M059J (cell line): Measurements from ENCODE around the gene PTPRD. TPM values are rescaled to one million over a fixed set of nuclear protein-coding genes. Genes with fewer than 3 reads are reported as not detected.
"Not testable (repeated sequence)": the region's sequence is repeated elsewhere in the genome, so short reads cannot be mapped to it uniquely, and the experiment has no call there.

Experiments used
- DNase-seq: peaks from one replicate; pipeline ENCODE4 v3.0.0-alpha.2; 2012; ENCODE audit warnings: low read depth
- total RNA-seq: library from RNA; depleted of rRNA; stranded (reverse); fragments of >200 nt; shearing (Covaris generic); gene quantifications from 2 replicates; pipeline ENCODE4 v1.2.3, GENCODE V29; 2014

Gene PTPRD
- total RNA-seq, 1 experiment from 2014 or later = not detected

- DNase-seq = no peak
Observed at GRCh38 chr9:9970514-9970913, 642.3 kb downstream of the PTPRD start.

DNA sequence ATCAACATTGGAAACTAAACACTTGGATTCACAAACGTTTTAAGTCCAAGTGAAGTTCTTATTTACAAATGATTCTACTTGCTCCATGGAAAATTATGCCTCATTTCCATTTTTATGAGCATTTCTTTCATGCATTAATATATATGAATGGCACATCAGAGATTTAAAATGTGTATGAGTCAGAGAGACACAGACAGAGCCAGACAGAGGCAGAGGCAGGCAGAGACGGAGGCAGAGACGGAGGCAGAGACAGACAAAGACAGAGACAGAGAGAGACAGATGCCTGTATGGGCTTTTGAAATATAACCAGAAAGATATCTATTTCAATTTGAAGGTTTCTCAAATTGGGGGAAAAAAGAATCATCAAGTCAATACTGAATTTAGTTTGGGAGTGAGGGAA is 649.0 kb downstream of the PTPRD start:
- DNase-seq = no peak

DNA sequence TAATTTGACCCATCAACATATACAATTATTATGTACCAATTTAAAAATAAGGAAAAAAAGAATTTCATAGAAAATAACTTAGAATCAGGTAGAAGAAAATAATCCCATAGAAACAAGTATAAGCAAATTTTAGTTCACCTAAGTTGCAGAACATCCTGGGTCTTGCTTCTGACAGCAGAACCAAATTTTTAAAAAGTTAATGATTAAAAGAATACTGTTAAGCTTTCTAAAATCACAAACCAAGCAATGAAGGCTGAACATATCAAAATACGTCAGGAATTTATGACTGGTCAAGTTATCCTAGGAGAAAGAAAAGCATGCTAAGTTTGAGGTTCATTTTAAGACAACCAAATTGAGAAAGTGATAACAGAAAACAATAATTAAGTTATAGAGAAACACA is 650.9 kb downstream of the PTPRD start:
- DNase-seq = no peak

GRCh38 chr9:9961487-9961886 is 651.3 kb downstream of the PTPRD start:
- no peak for DNase-seq

DNA sequence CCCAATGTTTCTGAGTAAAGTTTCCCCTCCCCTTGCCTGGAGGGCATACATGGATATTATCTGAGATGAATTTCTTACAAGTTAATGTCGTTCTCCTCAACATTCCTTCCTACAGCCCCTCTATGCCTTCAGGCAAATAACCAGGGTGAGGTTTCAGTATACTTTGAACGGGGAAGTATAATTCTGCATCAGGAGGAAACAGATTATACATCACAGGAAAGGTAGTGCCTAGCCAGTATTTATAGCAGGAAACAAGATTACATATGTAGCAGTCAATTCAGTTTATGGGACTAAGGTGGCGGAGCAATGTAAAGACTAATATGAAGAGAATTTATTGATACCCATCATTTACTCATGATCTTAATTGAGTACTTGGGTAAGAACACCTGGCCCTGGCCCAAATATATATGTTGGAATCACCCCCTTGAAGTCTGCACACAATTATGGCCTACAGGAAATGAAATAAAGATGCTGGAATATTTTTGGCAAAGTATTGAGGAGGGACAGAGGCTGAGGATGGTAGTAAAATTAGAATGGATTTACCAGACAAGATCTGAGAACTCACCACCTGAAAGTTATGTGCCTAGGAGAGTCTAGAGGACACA is 661.1 kb downstream of the PTPRD start:
- DNase-seq = no peak

DNA sequence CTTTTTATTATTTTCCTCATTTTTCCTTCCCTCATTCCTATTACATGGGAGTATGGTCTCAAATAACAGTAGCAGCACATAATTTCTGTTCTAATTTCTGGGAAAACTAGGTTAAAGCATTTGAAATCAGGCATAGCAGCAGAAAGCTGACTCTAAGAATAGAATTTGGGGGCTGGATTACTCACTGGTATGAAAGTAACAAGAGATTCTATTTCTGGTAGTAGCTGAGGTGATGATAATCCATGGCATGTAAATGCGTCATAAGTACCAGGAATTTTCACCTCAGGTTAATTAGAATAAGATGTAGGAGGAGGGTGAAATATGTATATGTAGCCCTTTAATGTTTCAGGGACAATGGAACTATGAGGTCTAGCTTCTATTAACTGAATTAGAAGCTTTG is 662.0 kb downstream of the PTPRD start:
- DNase-seq = no peak

DNA sequence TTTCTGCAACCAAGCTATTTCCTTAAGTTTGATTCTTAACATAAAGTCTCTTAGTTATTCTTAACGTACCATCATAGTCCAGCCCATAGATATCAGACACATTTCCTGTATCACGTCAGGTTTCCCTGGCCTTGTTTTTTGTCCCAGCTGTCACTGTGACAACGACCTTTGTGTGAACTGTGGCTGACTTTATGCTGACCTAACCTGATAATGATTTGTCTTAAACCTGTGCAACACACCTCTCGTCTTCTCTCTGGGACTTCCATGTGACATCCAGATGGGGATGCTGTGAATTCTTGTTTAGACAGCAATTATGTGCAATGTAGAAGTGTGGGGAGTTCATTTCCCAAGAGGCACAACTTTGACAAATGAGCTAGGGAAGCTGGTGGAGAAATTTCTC is 662.8 kb downstream of the PTPRD start:
- no peak for DNase-seq

DNA sequence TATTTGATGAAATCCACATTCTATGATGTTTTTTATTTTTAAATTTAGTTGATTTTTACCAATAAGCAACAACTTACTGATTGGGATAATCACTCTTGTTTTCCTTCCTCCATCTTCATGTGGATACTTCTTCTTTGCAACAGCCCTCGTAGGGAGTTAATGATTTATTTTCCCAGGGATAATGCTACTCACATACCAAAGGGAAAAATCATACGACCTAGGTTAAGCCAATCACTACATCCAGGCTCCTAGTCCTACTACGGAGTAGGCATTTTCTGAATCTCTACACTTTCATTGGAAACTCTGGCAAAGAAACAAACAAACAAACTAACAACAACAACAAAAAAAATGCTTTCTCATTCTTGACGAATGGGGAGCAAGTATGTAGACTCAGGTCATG is 663.4 kb downstream of the PTPRD start:
- no peak for DNase-seq

- DNase-seq = no peak
Observed at GRCh38 chr9:9945966-9946365, 666.8 kb downstream of the PTPRD start.

- DNase-seq = peak; percentile 32
Observed at GRCh38 chr9:9942764-9943424, 669.9 kb downstream of the PTPRD start.

DNA sequence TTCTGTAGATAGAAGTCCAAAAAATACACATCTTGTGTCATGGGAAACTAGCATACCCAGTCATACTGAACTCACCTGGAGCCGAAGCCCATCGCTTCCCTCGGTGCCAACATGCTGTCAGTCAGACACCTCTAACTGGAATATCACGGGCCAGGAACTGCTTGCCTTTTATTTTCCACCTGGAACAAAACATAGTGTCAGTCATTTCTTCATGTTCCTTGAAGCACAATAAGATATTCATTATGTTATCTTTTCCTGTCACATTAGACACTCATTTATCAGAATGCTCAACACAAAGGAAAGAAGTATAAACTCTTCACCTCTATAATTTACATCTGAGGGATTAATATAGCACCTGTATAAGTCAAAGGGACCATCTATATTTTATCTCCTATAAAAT is 674.4 kb downstream of the PTPRD start:
- DNase-seq = no peak

DNA sequence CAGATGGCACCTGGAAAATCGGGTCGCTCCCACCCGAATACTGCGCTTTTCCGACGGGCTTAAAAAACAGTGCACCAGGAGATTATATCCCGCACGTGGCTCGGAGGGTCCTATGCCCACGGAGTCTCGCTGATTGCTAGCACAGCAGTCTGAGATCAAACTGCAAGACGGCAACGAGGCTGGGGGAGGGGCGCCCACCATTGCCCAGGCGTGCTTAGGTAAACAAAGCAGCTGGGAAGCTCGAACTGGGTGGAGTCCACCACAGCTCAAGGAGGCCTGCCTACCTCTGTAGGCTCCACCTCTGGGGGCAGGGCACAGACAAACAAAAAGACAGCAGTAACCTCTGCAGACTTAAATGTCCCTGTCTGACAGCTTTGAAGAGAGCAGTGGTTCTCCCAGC is 681.3 kb downstream of the PTPRD start:
- DNase-seq = not testable (repeated sequence)

GRCh38 chr9:9924376-9924775 is 688.4 kb downstream of the PTPRD start:
- DNase-seq = no peak

GRCh38 chr9:9921805-9922204 is 691.0 kb downstream of the PTPRD start:
- no peak for DNase-seq

GRCh38 chr9:9920425-9921060 is 692.3 kb downstream of the PTPRD start:
- DNase-seq = no peak

DNA sequence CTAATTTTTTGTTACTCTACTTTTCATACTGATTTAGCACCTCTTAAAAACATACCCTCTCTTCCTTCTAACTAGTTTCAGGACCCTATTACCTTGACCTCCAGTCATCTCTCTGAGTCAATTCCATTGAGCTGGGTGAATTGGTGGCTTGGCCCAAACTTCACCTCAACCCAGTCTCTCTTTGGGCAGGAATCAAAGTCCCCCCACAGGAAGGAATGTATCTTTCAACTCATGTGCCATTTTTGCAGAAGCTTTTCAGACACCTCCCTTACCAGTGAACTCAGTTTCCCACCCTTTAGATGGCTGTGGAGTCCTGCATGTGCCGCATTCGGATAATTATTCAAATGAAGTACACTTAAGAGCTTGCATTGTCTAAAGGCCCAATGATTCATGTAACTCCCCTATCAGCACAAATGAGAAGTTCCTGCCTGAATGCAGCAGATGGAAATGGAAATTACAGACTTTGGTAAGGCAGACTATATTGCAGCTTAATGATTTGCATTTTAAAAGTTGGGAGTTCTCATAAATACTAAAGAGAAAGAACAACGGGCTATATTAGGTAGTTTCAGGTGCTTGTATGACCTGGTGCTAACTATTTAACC is 693.5 kb downstream of the PTPRD start:
- no peak for DNase-seq

DNA sequence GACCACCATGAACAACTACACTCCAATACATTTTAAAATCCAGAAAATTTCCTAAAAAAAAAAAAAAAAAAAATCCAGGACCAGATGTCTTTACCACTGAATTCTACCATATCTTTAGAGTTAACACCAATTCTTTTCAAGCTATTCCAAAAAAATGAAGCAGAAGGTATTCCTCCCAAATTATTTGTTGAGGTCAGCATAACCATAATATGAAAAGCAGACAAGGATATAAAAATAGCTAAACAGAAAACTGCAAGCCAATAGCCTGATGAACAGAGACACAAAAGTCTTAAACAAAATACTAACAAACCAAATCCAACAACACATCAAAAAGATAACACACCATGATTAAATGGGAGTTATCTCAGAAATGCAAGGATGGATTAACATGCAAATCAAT is 695.4 kb downstream of the PTPRD start:
- no peak for DNase-seq

DNA sequence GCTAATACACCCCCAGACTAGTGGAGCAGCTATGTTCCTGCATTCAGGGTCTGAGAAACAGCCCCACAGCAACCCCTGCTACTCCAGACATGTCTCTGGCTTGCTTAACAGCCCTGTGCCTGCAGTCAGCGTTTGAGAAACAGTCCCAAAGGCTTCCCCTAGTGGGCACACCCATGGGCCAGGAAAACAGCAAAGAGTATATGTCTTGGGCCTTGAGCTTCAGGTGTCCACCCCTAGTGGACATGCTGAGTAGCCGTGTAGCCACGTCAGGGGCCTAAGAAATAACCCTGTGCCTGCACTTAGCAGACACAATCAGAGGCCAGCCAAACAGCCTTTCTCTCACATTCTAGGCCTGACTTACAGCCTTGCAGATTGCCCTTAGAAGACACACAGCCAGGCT is 698.6 kb downstream of the PTPRD start:
- DNase-seq = no peak

DNA sequence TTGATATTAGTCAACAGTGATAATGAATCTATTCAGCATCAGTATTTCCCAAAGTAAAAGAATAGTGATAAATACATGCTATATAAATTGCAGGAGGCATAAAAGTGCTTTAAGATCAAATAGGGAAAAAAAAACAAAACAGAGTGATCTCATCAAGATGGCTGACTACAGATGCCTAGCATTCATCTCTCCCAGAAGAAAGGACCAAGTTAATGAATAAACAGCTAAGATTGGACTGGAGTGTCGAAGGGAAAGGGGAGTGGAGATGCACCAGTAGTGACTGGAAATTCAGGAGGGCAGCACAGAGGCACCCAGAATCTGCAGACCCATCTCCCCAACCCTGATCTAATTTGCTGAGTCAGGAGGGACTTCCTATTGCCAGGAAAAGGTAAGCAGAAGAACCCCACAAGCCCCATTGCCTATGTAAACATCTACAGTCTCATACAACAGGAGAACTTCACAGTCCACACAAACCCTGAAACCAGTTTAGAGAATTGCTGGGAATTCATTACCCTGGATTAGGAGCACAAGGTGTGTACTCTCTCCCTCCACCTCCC is 699.4 kb downstream of the PTPRD start:
- DNase-seq = no peak

- no peak for DNase-seq
Observed at GRCh38 chr9:9912459-9912858, 700.3 kb downstream of the PTPRD start.

DNA sequence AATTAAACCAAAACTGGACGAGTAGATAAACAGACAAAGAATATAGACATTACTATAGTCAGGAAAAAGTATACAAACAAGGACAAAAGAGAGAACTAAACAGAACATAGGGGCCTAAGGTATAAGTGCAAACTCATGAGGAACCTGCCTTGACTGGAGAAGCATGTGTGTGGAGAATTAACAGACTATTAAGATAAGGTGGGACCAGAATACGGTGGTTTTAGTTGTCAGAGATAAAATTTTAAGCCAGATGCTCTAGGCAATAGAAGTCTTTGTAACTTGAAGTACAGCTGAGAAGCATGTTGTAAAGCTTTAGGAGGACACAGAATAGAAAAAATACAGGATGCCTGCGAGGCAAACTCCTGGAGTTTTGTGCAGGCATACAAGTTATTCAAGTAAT is 707.1 kb downstream of the PTPRD start:
- DNase-seq = no peak

GRCh38 chr9:9904041-9904440 is 708.8 kb downstream of the PTPRD start:
- DNase-seq = no peak

DNA sequence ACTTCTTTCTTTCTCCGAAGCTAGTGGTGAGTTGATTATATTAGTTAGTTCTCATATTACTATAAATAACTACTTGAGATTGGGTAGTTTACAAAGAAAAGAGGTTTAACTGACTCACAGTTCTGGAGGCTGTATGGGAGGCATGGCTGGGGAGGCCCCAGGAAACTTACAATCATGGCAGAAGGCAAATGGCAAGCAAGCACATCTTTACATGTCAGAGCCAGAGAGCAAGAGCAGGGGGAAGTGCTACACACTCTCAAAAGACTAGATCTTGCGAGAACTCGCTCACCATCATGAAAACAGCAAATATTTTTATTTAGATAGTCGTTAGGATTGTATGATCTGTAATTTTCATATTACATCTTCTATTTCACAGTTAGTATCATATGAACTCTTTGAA is 711.2 kb downstream of the PTPRD start:
- DNase-seq = no peak
